Measurements from ENCODE around the gene MPO.
A peak's percentile ranks its signal among the peaks of the same experiment; 100 is the strongest.

MPO gene

DNA sequence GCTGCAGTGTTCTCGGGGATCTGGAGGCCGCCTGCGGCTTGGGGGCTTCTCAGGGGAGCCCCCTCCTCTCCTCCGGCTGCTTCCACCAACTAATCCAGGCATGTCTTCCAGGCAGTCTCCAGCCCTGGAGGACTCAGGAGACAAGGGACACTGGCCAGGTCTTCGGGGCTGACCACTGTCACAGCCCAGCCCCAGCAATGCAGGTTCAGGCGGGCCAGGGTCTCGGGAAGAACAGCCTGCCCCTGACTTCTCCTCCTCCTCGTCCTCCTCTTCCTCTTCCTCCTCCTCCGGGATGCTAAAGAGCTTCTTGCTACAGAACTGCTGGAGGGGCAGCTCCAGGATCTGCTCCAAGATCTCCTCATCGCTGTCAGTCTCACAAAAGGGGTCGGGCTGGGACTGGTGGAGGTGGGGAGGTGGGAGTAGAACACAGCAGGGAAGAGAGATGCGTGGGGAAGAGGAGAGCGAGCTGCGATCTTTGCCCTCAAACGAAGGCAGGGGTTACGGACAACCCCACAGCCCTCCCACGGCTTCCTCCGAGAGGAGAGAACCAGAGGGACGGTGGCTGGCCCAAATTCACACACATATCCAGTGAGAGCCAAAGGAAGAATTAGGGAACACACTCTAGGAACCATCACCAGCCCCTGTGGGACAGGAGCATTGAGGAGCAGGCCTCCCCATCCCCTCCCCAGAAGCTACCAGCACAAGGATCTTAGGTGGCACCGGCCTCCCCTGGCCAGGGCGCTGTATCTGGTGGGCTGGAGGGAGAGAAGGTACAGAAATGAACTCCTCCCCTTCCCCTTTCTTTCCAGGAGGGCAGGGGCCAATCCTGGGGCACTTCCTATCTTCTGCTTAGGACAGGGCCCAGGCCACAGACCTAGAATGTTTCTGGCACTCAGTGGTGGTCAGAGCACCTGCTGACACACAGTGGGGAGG, 28.5 kb upstream of the MPO start:
- DNase-seq (ENCODE audit: insufficient read length, low spot score), result peak; percentile 16
- FAIRE-seq, result no peak

GRCh38 chr17:58308173-58308984, 27.6 kb upstream of the MPO start:
- TF ChIP-seq, protein P1, sequence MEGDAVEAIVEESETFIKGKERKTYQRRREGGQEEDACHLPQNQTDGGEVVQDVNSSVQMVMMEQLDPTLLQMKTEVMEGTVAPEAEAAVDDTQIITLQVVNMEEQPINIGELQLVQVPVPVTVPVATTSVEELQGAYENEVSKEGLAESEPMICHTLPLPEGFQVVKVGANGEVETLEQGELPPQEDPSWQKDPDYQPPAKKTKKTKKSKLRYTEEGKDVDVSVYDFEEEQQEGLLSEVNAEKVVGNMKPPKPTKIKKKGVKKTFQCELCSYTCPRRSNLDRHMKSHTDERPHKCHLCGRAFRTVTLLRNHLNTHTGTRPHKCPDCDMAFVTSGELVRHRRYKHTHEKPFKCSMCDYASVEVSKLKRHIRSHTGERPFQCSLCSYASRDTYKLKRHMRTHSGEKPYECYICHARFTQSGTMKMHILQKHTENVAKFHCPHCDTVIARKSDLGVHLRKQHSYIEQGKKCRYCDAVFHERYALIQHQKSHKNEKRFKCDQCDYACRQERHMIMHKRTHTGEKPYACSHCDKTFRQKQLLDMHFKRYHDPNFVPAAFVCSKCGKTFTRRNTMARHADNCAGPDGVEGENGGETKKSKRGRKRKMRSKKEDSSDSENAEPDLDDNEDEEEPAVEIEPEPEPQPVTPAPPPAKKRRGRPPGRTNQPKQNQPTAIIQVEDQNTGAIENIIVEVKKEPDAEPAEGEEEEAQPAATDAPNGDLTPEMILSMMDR (IDR thresholded peaks at IDR 0.05; ENCODE audit: insufficient read depth, missing control alignments), result peak; percentile 42
- DNase-seq (ENCODE audit: insufficient read length, low spot score) (peak; percentile 29), FAIRE-seq (no peak)

More for the DNA sequence above, 28.5 kb upstream of the MPO start:
- TF ChIP-seq, protein P1 (IDR thresholded peaks at IDR 0.05; ENCODE audit: insufficient read depth, missing control alignments), result no peak

- FAIRE-seq, result no peak
- TF ChIP-seq, protein P1 (IDR thresholded peaks at IDR 0.05; ENCODE audit: insufficient read depth, missing control alignments), result no peak
- peak; percentile 11 for DNase-seq (ENCODE audit: insufficient read length, low spot score)
These were observed 26.9 kb upstream of the MPO start for GRCh38 chr17:58307468-58308172.

GRCh38 chr17:58306131-58306951, 25.6 kb upstream of the MPO start:
- TF ChIP-seq, protein P1 (IDR thresholded peaks at IDR 0.05; ENCODE audit: insufficient read depth, missing control alignments), result no peak
- FAIRE-seq (no peak), DNase-seq (ENCODE audit: insufficient read length, low spot score) (no peak)

DNA sequence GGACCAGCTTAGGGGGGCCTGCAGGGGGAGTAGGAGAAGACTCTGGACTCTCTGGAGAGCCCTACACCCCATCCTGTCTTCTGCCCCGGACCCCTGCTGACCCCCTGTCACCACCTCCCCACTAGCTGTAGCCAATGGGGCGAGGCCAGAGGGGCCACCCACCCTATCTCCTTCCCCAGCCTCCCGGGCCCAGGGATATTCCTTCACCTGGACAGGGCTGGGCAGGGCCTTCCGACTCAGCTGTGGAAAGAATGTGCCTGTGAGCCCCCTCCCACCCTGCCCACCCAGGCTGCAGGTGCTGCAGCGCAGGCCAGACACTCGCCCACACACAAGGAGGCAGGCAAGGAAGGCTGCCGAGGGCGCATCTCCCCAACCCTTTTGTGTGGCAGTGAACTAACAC, 24.9 kb upstream of the MPO start:
- DNase-seq (ENCODE audit: insufficient read length, low spot score), result no peak
- TF ChIP-seq, protein P1 (IDR thresholded peaks at IDR 0.05; ENCODE audit: insufficient read depth, missing control alignments), result no peak
- FAIRE-seq, result no peak

DNA sequence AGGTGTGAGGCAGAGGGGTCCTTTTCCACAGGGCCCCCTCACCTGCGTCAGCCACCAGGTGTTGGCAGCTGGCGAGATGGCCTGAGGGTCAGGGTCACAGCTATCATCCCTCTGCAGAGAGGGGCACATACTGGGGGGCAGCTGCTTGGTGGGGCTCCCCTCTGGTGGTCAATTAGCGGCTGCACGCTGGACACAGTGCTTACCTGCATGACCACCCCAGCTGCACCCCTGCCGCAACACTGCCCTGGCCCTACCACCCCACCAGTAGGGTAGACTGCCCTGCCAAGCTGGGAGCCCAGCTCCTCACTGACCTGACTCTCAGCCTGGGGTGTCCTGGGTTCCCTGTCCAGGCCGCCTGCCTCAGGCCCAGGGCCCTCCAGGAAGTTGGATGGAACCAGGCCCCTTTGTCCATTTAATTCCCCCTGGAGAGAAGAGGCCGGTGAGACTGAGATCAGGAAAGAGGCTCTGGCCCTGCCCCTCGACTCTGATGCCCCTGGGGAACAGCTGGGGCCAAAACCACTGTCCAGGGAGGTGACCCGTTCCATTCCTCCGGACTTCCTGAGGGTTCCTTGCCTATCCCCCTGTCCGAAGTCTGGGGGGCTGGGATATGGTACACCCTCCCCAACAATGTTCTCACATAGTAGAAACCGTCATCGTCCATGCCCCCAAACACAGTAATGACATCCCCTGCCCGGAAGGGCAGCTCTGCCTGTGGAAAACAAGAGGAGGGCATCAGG, 24.2 kb upstream of the MPO start:
- DNase-seq (ENCODE audit: insufficient read length, low spot score) (peak; percentile 12), FAIRE-seq (no peak)
- TF ChIP-seq, protein P1 (IDR thresholded peaks at IDR 0.05; ENCODE audit: insufficient read depth, missing control alignments), result no peak
